ENCODE measurements around the gene GAMT.

DNA sequence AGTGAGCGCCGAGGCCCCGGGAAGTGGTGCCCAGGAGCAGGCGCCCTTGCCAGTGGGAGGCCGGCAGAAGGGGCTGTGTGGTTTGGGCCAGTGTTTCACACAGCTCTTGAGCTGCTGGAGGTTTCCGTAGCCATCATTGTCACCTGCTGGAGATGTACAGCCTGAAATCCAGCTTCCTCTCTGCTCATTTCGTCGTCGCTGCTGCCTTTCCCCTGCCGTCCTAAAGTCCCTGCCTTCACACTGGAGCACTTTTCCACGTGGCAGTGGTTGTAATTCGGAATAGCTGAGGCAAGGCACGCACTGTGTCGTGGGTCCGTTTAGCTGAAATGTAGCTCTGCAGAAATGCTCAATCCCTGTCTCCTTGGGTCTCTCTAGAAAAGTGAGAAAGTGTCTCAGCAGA, 19.2 kb upstream of the GAMT start:
- TF ChIP-seq, protein P1, sequence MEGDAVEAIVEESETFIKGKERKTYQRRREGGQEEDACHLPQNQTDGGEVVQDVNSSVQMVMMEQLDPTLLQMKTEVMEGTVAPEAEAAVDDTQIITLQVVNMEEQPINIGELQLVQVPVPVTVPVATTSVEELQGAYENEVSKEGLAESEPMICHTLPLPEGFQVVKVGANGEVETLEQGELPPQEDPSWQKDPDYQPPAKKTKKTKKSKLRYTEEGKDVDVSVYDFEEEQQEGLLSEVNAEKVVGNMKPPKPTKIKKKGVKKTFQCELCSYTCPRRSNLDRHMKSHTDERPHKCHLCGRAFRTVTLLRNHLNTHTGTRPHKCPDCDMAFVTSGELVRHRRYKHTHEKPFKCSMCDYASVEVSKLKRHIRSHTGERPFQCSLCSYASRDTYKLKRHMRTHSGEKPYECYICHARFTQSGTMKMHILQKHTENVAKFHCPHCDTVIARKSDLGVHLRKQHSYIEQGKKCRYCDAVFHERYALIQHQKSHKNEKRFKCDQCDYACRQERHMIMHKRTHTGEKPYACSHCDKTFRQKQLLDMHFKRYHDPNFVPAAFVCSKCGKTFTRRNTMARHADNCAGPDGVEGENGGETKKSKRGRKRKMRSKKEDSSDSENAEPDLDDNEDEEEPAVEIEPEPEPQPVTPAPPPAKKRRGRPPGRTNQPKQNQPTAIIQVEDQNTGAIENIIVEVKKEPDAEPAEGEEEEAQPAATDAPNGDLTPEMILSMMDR (IDR thresholded peaks at IDR 0.05), result no peak
- TF ChIP-seq EP300 (IDR thresholded peaks at IDR 0.05) (no peak), POLR2A (IDR thresholded peaks at IDR 0.05) (no peak)
